K562 (cell line): ENCODE data around the gene AMMECR1L. TPM values are rescaled to one million over a fixed set of nuclear protein-coding genes. Genes with fewer than 3 reads are reported as not detected.

Source experiments
- ATAC-seq: fragments of 200-7000 bp; cut with Tn5 transposase; 3 replicates; pipeline ENCODE4 v1.9.1; 2020; ENCODE audit warnings: moderate library complexity
- BruUV-seq: library from RNA; stranded (reverse); fragments of 400-500 nt; replicated peaks from 2 replicates; lab custom pipeline; 2021; lab: Mats Ljungman, UMichigan
- CTCF ChIA-PET: fragments of 300-600 bp; formaldehyde crosslinking; extraction: SDS; loops from one replicate; lab custom pipeline; 2021; ENCODE audit warnings: low intra/inter-chr PET ratio; lab: Yijun Ruan, JAX
- POLR2A ChIA-PET: fragments of 300-600, 350-650 bp; sonication (Branson Sonifier 250); formaldehyde crosslinking; extraction: SDS; loops from one replicate; lab custom pipeline; 2021; ENCODE audit warnings: antibody characterized with exemption, inconsistent platforms; lab: Yijun Ruan, JAX
- DNase-seq, 4 experiments: peaks; one replicate each; pipeline versions ENCODE4 v3.0.0 to v3.0.0-alpha.2; 2011 to 2018; ENCODE audit warnings: low spot score in 3 of 4, mixed read lengths in 3 of 4; ENCODE audit errors: extremely low read depth in 1 of 4
- FAIRE-seq: peaks from 2 replicates; lab custom pipeline; 2011; peaks lifted over from hg19 to GRCh38; lab: Jason Lieb, UNC
- H2AFZ ChIP-seq: 2 replicates; pipeline ENCODE4 v1.6.0; 2011; ENCODE audit warnings: low read depth, low read length, control low read depth, inconsistent platforms
- H3K27ac ChIP-seq: fragments of 200-600 bp; 3 replicates; pipeline ENCODE4 v1.8.0; 2011; ENCODE audit warnings: low read depth, mild to moderate bottlenecking, control low read depth, inconsistent platforms, low read length, moderate library complexity, mixed read lengths; ENCODE audit errors: extremely low read depth
- H3K27me3 ChIP-seq, 2 experiments: fragments of 300-600 bp in 1 of 2; 2 replicates in 1 of 2; 3 replicates in 1 of 2; pipeline versions ENCODE4 v1.6.0 to v1.8.0; 2011; ENCODE audit warnings: inconsistent platforms in 2 of 2, low read length in 2 of 2, mild to moderate bottlenecking in 1 of 2, mixed read lengths in 1 of 2, moderate library complexity in 1 of 2; ENCODE audit not compliant: control insufficient read depth in 2 of 2, insufficient read depth in 2 of 2
- H3K36me3 ChIP-seq: fragments of 300-600 bp; 3 replicates; pipeline ENCODE4 v1.8.0; 2011; ENCODE audit warnings: mild to moderate bottlenecking, low read length, inconsistent platforms; ENCODE audit not compliant: control insufficient read depth, insufficient read depth
- H3K4me1 ChIP-seq, 2 experiments: fragments of 200-600 bp in 1 of 2; replicated peaks in 1 of 2; 2 replicates in 1 of 2; 3 replicates in 1 of 2; pipeline versions ENCODE4 v1.5.1 to v1.8.0; 2011; ENCODE audit warnings: inconsistent platforms in 2 of 2, low read length in 2 of 2, mild to moderate bottlenecking in 1 of 2, mixed read lengths in 1 of 2, moderate library complexity in 1 of 2; ENCODE audit not compliant: control insufficient read depth in 2 of 2, insufficient read depth in 2 of 2
- H3K4me2 ChIP-seq: 2 replicates; pipeline ENCODE4 v1.6.1; 2011; ENCODE audit warnings: low read length, control low read depth, inconsistent platforms, mixed read lengths; ENCODE audit not compliant: insufficient read depth
- H3K4me3 ChIP-seq: fragments of 200-600 bp; sonication (generic), shearing (Covaris generic); 2 replicates; pipeline ENCODE4 v1.5.1; 2016; ENCODE audit warnings: control low read depth, inconsistent platforms
- H3K79me2 ChIP-seq: fragments of 200-600 bp; 3 replicates; pipeline ENCODE4 v1.8.0; 2011; ENCODE audit warnings: low read length, inconsistent platforms; ENCODE audit not compliant: control insufficient read depth, insufficient read depth
- H3K9ac ChIP-seq, 2 experiments: 2 replicates each; pipeline versions ENCODE4 v1.6.0 to v1.6.1; 2011; ENCODE audit warnings: low read depth in 2 of 2, low read length in 2 of 2, control low read depth in 1 of 2, inconsistent platforms in 1 of 2, mild to moderate bottlenecking in 1 of 2, mixed read lengths in 1 of 2; ENCODE audit not compliant: insufficient read depth in 1 of 2
- H3K9me1 ChIP-seq: one replicate; pipeline ENCODE4 v1.6.0; 2011; ENCODE audit warnings: inconsistent platforms, mild to moderate bottlenecking, low read length, moderate library complexity; ENCODE audit not compliant: control insufficient read depth, insufficient read depth
- H3K9me3 ChIP-seq: replicated peaks from 2 replicates; pipeline ENCODE4 v1.5.1; 2011; ENCODE audit warnings: low read depth, low read length, inconsistent platforms; ENCODE audit not compliant: control insufficient read depth, insufficient read depth
- H4K20me1 ChIP-seq: replicated peaks from 2 replicates; pipeline ENCODE4 v1.6.1; 2011; ENCODE audit warnings: low read length, inconsistent platforms, mixed read lengths; ENCODE audit not compliant: control insufficient read depth, insufficient read depth
- PHTF2 ChIP-seq: fragments of 250-450 bp; sonication (Bioruptor Pico); IDR thresholded peaks from 2 replicates; pipeline ENCODE4 v1.5.0; 2021; ENCODE audit warnings: mild to moderate bottlenecking
- SMAD1 ChIP-seq: fragments of 150-350 bp; IDR thresholded peaks from 2 replicates; pipeline ENCODE4 v1.6.1; 2014; ENCODE audit warnings: low read length, low read depth; ENCODE audit not compliant: partially characterized antibody
- ZNF764 ChIP-seq: fragments of 250-450 bp; sonication (Bioruptor Pico); IDR thresholded peaks from 2 replicates; pipeline ENCODE4 v1.4.0; 2020; ENCODE audit warnings: low read depth, mild to moderate bottlenecking, moderate library complexity
- WGBS: fragments of 100-300 bp; shearing (Covaris generic); methylation state at CpG from one replicate; pipeline ENCODE4 v1.1.6; 2016; ENCODE audit warnings: low coverage, mixed read lengths; ENCODE audit not compliant: insufficient coverage; ENCODE audit errors: missing lambda C conversion rate; 5-methylcytosine and 5-hydroxymethylcytosine counted together
- in situ Hi-C: fragments of 300-500 bp; cut with MboI; formaldehyde crosslinking; loops from 4 replicates; pipeline ENCODE4 v1.15.0; 2018; ENCODE audit warnings: inconsistent platforms, mixed read lengths
- intact Hi-C: fragments of 100-400 bp; cut with micrococcal nuclease; formaldehyde crosslinking; loops from 2 replicates; pipeline ENCODE4 v1.14.2; 2022
- polyA plus RNA-seq, 8 experiments: library from polyadenylated mRNA; depleted of rRNA in 4 of 8; stranded (reverse) in 5 of 8; unstranded in 3 of 8; fragments of >200 nt; fragmentation: Nextera tagmentation in 2 of 8; fragmentation: Illumina TruSeq in 1 of 8; extraction: Ambion mirVana in 2 of 8; extraction: Trizol in 1 of 8; gene quantifications; 2 replicates each; pipeline versions ENCODE4 v1.2.1 to v1.2.3, GENCODE V29; 2011 to 2014; ENCODE audit warnings: inconsistent platforms in 1 of 8, missing spikeins in 1 of 8
- total RNA-seq, 7 experiments: library from RNA; depleted of rRNA in 6 of 7; stranded (reverse); fragments of >200 nt in 6 of 7; fragmentation: Illumina TruSeq in 2 of 7; extraction: Trizol in 2 of 7; gene quantifications; 2 replicates each; pipeline versions ENCODE4 v1.2.1 to v1.2.3, GENCODE V29; 2011 to 2021; ENCODE audit warnings: low replicate concordance in 1 of 7
- TF ChIP-seq, protein P1 (sequence below): fragments of 450-650 bp; IDR thresholded peaks from 2 replicates; pipeline ENCODE4 v1.6.1; 2016; ENCODE audit warnings: low read depth

The AMMECR1L gene
- total and polyA plus RNA-seq, 9 of the 15 experiments (the other 6 are each of a cell fraction or from before 2014, with no cell fraction given), result 3.7 to 15.3 (median 9.1) TPM

DNA sequence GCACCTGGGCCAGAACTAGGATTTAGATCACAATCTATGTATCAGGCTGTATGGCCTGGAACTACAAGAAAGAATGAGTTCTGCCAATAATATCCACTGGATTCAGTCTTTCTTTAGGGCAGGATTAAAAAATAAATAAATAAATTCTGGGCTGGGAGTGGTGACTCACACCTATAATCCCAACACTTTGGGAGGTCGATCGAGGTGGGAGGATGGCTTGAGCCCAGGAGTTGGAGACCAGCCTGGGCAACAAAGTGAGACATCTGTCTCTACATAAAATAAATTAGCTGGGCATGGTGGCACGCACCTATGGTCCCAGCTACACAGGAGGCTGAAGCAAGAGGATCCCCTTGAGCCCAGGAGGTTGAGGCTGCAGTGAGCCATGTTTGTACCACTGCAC is 8.1 kb downstream of the AMMECR1L start:
- H3K9ac ChIP-seq, result no peak overlapping the region
- no peak for TF ChIP-seq PHTF2 (CRISPR knock-in tag)
- TF ChIP-seq, protein P1, sequence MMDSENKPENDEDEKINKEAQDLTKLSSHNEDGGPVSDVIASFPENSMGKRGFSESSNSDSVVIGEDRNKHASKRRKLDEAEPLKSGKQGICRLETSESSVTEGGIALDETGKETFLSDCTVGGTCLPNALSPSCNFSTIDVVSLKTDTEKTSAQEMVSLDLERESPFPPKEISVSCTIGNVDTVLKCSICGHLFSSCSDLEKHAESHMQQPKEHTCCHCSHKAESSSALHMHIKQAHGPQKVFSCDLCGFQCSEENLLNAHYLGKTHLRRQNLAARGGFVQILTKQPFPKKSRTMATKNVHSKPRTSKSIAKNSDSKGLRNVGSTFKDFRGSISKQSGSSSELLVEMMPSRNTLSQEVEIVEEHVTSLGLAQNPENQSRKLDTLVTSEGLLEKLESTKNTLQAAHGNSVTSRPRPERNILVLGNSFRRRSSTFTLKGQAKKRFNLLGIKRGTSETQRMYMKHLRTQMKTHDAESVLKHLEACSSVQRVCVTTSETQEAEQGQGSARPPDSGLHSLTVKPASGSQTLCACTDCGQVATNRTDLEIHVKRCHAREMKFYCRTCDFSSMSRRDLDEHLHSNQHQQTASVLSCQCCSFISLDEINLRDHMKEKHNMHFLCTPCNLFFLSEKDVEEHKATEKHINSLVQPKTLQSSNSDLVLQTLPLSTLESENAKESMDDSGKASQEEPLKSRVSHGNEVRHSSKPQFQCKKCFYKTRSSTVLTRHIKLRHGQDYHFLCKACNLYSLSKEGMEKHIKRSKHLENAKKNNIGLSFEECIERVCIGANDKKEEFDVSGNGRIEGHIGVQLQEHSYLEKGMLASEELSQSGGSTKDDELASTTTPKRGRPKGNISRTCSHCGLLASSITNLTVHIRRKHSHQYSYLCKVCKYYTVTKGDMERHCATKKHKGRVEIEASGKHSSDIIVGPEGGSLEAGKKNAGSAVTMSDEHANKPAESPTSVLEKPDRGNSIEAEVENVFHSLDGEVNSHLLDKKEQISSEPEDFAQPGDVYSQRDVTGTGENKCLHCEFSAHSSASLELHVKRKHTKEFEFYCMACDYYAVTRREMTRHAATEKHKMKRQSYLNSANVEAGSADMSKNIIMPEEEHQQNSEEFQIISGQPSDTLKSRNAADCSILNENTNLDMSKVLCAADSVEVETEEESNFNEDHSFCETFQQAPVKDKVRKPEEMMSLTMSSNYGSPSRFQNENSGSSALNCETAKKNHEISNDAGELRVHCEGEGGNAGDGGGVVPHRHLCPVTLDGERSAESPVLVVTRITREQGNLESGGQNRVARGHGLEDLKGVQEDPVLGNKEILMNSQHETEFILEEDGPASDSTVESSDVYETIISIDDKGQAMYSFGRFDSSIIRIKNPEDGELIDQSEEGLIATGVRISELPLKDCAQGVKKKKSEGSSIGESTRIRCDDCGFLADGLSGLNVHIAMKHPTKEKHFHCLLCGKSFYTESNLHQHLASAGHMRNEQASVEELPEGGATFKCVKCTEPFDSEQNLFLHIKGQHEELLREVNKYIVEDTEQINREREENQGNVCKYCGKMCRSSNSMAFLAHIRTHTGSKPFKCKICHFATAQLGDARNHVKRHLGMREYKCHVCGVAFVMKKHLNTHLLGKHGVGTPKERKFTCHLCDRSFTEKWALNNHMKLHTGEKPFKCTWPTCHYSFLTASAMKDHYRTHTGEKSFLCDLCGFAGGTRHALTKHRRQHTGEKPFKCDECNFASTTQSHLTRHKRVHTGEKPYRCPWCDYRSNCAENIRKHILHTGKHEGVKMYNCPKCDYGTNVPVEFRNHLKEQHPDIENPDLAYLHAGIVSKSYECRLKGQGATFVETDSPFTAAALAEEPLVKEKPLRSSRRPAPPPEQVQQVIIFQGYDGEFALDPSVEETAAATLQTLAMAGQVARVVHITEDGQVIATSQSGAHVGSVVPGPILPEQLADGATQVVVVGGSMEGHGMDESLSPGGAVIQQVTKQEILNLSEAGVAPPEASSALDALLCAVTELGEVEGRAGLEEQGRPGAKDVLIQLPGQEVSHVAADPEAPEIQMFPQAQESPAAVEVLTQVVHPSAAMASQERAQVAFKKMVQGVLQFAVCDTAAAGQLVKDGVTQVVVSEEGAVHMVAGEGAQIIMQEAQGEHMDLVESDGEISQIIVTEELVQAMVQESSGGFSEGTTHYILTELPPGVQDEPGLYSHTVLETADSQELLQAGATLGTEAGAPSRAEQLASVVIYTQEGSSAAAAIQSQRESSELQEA, result no peak
- no peak for TF ChIP-seq ZNF764 (CRISPR knock-in tag)
- TF ChIP-seq SMAD1, result no peak
- H3K4me2 ChIP-seq, result no peak overlapping the region
- no peak overlapping the region for H3K27ac ChIP-seq
- ChIA-PET CTCF (no interaction called here), POLR2A (no interaction called here)
- H3K4me3 ChIP-seq, result no peak overlapping the region
- ATAC-seq, result no peak
- H3K36me3 ChIP-seq, result peaks cover 62% of the 10 kb centered on the region
- BruUV-seq, result no TSS peak
- 78% methylated on average over 3 of the region's 3 CpGs for WGBS
- FAIRE-seq, result no peak
- no peaks in the 10 kb centered on the region; a peak in 1 of 5 replicates for H3K4me1 ChIP-seq
- H3K79me2 ChIP-seq, result peaks cover 69% of the 10 kb centered on the region
- no peak overlapping the region for H2AFZ ChIP-seq
- H3K9me1 ChIP-seq, result no peaks in the 10 kb centered on the region
- H4K20me1 ChIP-seq, result no peaks in the 10 kb centered on the region; the same call in 1 of the 2 replicates
- H3K9me3 ChIP-seq, result no peaks in the 10 kb centered on the region
- in situ Hi-C loops, result no loop called here
- no peak for DNase-seq
- intact Hi-C loops, result loop anchor here (10.0 kb wide), 1 partner anchor 87 kb away; no protein-coding TSS in a partner anchor
- H3K27me3 ChIP-seq, result no peaks in the 10 kb centered on the region
